Stimulated activated CD8-positive, alpha-beta memory T cell treated with anti-CD3 and anti-CD28 coated beads, Interleukin-15, amount 100 ng/mL, for 1 hour (primary cell): ENCODE data around the gene ZBTB20.

Experiments
- DNase-seq: peaks from one replicate; pipeline ENCODE4 v3.0.0-alpha.2; 2020; ENCODE audit warnings: low read depth

ZBTB20 gene

DNA sequence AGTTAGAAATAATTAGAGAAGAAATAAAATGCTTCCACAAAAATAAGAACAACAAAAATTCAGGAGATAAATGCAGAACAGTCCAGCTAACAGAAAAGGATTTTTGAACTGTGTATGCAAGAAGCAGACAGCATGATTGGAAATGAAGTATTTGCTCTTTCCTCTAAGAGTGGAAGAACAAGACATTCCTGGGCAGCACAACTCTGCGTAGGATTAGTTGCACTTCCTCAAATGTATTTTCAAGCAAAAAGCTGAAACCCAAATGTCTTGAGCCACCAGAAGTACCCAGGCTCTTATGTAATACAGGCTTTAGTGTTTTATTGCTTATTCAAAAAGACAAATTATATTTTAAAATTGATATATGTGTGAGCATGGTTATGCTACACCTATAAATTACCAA is 127.2 kb downstream of the ZBTB20 start:
- DNase-seq = no peak

DNA sequence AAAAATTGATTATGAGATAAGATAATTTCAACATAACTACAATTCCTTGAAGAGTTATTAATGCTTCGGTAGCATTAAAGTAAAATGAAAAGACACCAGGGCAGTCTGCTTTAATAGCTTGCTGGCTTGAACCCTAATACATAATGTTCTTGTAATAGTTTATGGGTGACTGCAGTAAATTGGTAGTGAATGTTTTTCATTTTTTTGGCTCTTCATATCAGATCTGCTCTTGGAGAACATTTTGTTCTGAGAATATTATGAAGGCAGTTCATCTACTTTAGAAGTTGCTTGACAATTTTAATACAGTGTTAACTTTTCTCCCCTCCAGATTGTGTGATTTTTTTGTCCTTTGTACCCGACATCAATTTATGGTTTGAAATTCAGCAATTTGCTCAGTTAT is 128.4 kb downstream of the ZBTB20 start:
- DNase-seq = no peak

DNA sequence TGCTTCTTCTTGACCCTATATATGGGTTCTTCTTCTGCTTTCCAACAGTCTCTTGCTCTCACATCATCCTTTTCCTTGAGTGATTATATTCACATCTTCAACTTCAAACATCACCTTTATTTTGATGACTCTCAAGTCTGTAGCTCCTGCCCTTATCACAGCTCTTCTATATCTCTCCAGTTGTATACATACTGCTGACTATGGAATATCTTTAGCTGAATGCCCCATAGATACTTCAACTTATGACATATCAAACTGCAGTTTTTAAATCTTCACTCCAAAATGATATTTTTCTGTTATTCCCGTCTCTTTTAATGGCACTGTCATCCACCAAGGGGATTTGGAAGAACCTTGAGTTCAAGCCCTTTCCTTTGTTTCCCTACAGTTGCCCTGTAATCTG is 139.1 kb downstream of the ZBTB20 start:
- DNase-seq = no peak

DNA sequence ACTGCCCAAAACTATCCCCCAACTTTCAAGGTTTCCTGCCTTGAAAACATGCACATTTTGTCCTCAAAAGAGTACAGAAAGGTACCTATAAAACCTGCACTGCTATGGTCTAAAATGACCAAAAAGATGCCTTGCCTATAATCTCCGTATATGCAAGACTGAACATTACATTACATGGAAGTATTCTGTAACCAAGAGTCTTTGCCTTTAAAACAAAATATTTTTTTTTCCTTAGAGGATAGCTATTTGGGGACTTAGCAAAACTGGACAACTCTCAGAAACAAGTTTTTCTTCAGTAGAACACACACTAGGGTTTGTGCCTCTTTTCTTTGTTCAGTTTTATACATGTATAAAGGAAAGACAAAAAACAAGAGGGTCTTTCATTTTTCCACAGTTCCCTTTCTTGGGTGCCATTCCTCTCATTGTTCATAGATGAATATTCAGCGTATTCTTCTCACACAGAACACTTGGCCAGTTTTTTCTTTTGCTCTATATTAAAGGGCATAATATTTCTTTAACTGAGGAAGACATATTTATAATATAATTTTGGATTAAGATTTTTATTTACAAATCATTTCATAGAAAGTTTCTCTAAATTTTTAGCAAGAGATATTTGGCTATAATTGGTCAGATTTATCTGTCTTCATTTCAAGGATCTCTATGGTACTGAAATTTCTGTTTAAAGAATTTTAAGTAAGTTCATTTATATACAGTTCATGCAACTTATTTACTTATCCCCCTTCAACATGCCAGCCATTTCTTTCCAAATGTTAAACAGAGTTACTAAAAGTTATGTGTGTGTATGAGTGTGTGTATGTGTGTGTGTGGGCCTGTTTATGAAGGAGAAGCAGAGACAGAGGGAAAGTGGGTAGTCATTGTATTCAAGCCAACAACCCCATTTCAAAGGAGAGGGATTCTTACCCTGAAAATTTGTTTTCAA is 142.6 kb downstream of the ZBTB20 start:
- no peak for DNase-seq

DNA sequence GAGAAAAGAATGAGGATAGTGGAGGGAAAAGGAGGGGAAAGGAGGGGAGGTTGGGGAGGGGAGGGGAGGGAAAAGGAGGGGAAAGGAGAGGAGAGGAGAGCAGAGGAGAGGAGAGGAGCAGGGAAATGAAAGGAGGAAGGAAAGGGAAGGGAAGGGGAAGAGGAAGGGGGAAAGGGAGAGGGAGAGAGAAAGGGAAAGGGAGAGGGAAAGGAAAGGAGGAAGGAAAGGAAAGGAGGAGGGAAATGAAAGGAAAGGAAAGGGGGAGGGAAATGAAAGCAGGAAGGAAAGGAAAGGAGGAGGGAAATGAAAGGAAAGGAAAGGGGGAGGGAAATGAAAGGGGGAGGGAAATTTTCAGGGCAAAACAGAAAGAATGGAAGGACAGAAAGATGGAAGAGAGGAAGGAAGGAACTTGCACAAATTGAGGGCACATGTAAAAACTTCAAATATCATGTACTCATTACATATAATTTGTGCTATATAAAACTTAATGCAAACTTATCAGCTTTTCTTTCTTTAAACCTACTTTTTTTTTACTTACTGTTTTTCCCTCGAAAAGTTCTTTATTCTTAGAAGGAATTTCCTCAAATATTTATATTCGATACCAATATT is 148.0 kb downstream of the ZBTB20 start:
- DNase-seq = no peak

DNA sequence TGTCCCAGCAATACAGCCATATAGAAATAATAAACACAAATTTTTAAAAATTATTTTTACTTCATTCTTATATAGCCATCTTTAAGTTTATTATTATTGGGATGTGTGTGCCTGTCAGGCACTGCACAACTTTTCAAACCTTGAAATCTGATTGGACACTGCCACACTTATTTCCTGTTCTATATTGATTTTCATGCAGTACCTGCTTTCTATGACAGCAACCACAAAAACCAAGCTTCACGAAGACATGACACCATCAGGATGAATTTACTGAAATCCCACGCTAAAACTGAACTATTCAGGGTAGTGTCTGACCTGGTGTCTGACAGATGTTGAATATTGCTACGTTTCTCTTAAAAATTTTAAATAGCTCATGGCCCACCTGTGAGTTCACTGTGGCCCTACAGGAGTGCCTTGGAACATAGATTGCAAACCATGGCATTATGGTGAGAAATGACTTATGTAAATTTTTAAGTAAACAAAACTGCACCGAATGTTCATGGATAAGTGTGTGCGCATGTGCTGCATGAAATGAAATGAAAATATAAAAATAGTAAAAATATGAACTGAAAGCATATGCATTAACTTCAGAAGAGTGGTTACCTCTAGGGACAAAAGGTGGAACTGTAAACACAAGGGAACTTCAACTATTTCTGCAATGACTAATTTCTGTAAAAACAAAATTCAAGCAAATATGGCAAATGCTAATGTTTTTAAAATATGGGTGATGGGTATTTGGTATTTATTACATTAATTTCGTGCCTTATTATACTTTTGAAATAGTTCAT is 152.3 kb downstream of the ZBTB20 start:
- no peak for DNase-seq

DNA sequence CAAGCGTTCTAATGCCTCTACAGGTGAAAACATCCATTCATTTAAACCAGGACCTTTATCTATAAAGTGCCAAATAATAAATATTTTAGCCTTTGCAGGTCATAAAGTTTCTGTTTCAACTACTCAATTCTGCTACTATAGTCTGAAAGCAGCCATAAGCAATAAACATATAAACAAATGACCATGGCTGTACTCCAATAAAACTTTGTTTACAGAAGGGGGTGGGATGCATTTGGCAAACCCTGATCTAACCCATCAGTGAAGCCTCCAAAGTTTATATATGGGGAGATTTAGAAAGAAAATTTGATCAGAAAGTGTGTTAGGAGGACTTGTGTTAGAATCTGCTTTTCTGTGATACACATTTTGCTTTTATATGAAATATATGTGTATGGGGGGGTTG is 161.3 kb downstream of the ZBTB20 start:
- no peak for DNase-seq

DNA sequence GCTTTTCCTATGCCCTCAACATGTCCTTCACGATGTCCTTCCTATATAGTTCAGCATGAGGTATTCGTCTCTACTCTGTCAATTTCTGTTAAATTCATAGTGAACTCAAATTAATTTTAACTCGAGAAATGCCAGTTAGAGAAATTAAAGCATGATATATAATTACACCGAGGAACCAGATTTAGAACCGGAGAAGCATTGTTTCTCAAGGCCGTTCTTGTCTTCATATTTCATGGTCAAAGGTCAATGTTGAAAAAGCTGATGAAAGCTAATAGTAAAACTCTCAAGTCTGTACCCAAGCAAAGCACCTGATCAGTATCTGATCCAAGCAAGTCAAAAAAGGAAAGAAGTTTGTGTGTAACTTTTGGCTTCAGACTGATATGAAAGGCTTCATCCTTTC is 163.8 kb downstream of the ZBTB20 start:
- DNase-seq = no peak

DNA sequence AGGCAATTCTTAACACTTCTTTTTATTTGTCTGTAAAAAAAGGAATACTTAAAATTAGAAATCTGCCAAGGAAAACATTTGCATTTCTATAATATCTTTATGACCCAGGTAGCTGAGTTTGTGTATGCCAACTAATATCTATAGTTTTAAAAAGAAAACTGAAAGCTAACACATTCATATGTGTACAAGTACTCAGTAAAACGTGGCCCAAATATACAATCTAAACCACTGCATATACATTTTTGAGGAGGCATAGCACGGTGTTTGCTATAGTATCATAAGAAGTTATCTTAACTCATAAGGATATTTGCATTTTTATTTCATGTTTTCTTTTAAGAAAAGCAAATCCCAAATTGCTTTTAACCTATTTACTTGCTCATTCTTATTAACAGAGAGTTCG is 172.7 kb downstream of the ZBTB20 start:
- no peak for DNase-seq

DNA sequence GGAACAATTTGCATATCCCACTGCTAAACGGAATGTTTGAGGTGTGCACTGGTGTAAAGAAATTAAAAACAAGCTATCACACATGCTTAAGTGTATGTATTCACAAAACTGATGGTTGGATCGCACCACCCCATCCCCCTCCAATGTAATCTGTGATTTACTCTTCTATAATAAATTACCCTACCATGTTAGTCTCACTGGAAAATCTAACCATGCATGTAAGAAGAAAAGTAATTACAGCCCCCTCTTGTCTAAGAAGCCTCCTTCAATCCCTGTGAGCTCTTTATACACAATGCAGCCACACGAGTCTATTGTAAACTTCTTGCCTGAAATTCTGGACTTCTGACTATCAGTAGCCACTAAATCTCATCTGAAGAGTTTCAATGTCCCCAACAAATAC is 173.6 kb downstream of the ZBTB20 start:
- no peak for DNase-seq

DNA sequence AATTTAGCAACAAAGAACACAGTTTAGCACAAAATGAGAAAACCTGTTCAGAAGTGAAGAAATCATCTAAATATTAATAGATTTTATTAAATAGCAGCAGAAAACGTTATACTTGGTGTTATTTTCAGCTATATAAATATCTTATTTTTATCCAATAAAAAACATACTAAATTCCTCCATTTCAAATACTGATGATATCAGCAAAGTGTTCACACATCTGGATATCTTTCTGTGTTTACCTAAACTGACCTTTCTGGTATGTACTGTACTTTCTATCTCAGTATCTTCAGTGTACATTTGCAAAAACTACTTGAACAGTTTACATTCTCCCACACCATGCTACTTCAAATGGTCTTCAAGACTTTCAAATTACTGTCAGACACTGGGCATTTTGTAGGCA is 179.9 kb downstream of the ZBTB20 start:
- DNase-seq = no peak

DNA sequence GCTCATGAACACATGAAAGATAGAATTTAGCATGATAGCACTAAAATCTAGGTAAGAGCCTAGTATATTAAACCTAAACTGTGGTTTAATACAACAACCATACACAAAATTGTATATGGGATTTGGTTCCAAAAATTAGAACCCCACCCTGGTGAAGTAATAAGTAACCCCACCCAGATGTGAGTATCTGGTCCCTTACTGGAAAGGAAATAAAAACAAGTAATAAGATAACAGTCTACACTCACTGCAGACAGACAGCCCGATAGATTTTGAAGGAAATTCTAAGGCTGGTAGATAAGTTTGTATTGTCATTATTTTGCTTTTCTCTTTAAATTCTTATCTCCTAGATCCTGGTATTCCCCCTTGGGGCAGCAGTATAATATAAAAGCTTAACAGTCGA is 184.9 kb downstream of the ZBTB20 start:
- DNase-seq = no peak

DNA sequence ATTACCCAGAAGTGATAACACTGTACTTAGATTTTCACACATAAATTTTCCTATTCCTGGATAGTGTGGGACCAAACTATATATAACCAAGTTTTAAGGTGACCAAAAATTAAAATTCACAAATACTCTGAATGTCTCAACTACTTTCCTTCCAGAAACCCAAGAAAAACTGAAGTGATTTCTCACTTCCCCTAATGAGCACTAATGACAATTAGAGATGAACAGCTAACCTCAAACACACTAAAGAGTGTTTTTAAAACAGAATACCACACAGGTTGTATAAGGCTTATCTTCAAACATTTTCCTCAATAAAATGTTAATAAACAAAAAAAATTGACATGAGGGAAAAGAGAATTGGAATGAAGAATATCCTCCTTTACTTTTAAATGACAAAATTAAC is 188.2 kb downstream of the ZBTB20 start:
- DNase-seq = no peak

DNA sequence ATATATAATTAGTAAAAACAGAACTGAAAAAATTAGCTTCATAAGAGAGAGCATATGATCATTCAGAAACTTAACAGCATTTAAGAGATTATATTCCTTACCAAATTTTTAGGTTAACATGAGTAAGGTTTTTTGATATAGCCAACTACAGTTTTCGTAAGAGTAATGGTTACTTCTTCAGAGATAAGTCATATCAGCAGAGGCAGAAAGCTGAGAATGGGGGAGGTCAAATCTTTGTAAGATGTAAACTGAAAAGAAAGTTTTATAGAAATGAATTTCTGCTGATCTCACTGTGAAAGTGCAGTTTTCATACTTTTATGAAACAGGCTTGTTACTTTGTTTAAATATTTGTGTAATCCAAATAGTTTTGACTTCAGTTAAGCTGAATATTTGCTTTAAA is 193.3 kb downstream of the ZBTB20 start:
- DNase-seq = no peak

DNA sequence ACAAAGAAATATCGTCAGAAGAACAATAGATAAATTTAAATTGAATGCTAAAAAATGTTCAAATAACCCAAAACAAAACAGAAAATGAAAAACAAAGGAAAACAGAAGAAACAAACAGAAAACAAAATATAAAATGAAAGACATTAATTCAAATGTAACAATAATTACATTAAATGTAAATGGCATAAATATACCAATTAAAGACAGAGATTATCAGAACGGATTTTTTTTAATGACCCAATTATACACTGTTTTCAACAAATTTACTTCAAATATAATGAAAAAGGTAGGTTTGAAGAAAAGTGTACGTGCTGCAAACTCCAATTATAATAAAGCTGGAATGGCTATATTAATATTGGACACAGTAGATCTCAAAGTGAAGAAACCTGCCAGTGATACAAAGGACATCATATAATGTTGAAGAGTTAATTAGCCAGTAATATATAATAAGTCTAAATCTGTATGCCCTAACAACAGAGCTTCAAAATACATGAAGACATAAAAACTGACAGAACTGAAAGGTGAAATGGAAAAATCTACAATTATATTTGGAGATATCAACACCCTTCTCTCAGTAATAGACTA is 193.8 kb downstream of the ZBTB20 start:
- DNase-seq = no peak

DNA sequence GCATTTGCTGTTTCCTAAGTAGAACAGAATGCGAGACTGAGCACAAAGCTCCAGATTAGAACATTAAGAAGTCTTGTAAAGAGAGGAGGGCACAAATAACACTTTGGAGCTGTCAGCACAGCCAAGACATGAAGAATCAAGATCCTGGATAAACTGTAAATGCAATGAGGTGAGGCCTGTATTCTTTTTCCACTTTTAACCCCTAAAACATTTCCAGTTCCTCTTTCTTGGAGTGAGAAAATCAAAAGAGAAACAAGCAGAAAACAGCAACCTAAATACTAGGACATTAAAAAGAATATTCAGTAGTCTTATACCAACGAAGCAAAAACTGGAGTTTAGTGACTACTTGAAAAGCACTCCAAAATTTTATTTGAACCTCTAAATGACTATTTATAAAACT is 204.3 kb downstream of the ZBTB20 start:
- DNase-seq = no peak

DNA sequence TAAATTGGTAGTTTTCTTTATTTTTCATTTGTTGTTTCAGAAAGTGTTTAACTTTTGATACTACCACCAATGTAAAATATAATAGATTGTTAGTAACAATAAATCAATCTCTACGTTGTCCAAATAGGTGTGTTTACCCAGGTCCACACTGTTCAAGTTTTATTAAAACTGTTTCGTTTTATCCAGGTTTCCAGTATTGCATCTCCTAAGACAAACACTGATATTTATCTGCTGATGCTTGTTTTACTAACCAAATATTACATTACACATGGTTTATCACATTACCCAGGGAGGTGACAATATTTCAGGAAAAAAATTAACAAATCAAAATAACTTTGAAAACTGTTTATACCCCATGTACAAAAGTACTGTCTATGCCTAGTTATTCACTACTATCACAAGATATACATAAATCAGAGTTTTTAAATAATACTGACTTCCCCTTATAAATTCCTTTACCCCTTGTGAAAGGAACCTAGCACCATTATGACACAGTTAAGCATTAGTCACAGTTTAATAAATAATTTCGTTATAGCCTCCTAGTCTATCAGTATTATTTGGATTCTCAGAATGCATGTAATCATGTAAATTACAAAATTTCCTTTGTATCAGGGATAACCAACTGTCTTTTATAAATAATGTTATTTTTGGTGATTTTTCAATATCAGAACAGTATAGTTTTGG is 205.3 kb downstream of the ZBTB20 start:
- no peak for DNase-seq

DNA sequence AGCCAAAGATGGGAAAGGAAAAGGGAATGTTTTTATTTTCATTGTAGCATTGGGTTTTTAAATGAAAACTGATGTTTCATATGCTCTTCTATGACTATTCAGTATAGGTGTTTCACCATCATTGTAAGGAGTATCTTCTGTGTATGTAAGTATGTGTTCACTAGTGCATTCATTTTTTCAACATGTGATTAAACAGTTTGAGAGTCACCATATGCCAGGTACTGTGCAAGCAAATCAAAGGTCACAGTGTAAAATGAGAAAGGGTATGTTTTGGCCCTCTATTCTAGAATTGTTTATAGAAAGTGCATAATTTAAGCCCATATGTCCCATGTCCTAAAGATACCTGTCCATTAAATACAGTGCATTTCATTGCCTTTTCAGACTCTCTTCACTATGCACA is 207.2 kb downstream of the ZBTB20 start:
- no peak for DNase-seq

DNA sequence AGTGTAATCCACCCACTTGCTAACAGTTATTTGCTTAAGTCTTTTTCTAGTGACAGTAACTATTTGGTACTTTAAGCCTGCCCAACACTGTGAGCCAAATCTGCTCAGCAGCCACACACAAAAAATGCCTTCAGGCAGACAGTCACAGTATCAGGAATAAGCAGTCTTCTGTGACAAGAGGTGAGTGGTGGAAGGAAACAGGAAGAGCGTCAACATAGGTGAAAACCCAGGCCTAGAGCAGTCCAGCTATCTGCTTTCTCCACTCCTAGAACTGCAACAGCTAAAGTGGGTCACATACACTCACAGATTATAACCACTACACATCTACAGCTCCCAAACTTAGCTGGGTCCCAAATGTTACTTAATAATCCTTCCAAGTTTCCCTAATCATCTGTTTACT is 213.7 kb downstream of the ZBTB20 start:
- no peak for DNase-seq

DNA sequence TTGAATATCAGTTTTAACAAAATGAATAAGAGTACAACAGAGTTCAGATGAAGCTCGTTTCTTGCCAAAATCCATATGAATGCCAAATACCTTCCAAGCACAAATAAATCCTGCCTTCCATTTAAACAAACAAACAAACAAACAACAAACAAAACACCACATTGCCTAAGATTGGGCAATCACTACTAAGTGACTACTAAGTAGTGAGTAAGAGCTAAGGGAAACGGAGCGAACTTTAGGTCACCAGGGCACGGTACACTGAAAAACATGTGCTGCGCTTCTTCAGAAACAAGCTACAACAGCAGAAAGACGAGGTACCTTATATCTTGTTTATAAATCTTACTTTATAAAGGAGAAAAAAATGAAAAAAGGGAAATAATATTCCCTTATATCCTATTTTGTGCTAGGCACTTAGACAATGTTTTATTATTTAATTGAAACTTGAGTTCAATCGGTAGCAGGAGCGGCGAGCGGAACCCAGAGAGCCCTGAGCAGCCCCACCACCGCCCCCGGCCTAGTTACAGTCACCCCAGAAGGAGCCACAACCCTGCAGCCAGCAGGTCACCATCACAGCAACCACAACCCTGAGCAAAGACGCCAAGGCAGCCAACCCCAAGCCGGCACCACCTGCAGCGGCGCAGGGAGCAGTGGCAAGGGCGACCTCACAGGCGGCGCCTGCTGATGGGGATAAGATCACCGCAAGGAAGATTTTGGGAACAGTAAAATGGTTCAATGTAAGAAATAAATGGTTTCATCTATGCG is 216.9 kb downstream of the ZBTB20 start:
- DNase-seq = no peak

DNA sequence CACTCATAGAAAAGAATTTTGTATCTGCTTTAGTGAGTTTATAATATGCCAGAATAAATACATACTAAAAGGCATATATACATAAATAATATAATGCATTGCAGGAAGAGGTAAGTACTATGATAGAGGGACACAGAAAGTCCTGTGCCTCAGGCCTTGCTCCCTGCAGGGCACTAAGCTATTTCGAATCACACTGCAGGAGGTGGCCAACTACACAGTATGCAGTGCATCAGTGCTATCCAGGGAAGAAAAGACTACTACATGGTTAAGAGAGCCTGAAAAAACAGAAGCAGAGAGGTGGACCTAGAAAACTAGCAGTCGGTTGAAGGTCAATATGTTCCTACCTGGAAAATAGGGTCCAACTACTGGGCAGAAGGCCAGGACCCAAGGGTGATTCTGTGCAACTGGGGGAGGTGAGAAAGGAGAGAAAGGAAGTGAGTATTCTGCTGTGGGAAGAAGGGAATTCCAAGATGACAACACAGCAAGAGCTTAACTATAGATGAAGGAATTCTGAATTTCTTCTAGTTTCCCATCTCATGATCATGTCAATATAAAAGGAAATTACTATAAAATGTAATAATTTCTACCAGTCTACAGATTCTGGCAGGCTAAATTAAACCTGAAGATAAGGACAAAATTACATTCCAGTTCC is 218.0 kb downstream of the ZBTB20 start:
- DNase-seq = no peak
